PC-9 (cell line): ENCODE results near the gene VDR. TPM values are rescaled to one million over a fixed set of nuclear protein-coding genes. Genes with fewer than 3 reads are reported as not detected.

Experiments
- BruUV-seq: library from RNA; stranded (reverse); fragments of 400-500 nt; replicated peaks from 2 replicates; lab custom pipeline; 2021; lab: Mats Ljungman, UMichigan
- CTCF ChIA-PET: fragments of 300-600 bp; sonication (Branson Sonifier 250); formaldehyde crosslinking; loops from one replicate; lab custom pipeline; 2022; ENCODE audit warnings: antibody characterized with exemption; lab: Charles Lee
- POLR2A ChIA-PET: fragments of 300-600 bp; sonication (Branson Sonifier 250); formaldehyde crosslinking; loops from one replicate; lab custom pipeline; 2022; ENCODE audit warnings: antibody characterized with exemption; ENCODE audit not compliant: unreplicated experiment; lab: Charles Lee
- DNase-seq, 2 experiments: peaks; one replicate each; pipeline versions ENCODE4 v3.0.0 to v3.0.0-alpha.2; 2015 to 2022; ENCODE audit warnings: mixed read lengths in 1 of 2
- H2AFZ ChIP-seq: fragments of 200-600 bp; sonication (generic); 2 replicates; pipeline ENCODE4 v1.8.1; 2017; ENCODE audit warnings: antibody characterized with exemption
- H3F3A ChIP-seq: fragments of 200-600 bp; sonication (generic); 2 replicates; pipeline ENCODE4 v1.8.1; 2017; ENCODE audit warnings: antibody characterized with exemption, mild to moderate bottlenecking, low read depth; ENCODE audit not compliant: insufficient read depth
- H3K27ac ChIP-seq: fragments of 200-600 bp; sonication (generic); 2 replicates; pipeline ENCODE4 v1.6.1; 2016; ENCODE audit warnings: mixed run types
- H3K27me3 ChIP-seq: fragments of 200-600 bp; sonication (generic); 2 replicates; pipeline ENCODE4 v1.6.1; 2016; ENCODE audit warnings: low read depth, mixed run types; ENCODE audit not compliant: insufficient read depth
- H3K36me3 ChIP-seq: fragments of 200-600 bp; sonication (generic); 2 replicates; pipeline ENCODE4 v1.6.1; 2016; ENCODE audit warnings: low read depth, mixed run types
- H3K4me1 ChIP-seq: fragments of 200-600 bp; sonication (generic); replicated peaks from 2 replicates; pipeline ENCODE4 v1.6.1; 2016; ENCODE audit warnings: mixed run types; ENCODE audit not compliant: insufficient read depth
- H3K4me2 ChIP-seq: fragments of 200-600 bp; sonication (generic); 2 replicates; pipeline ENCODE4 v1.6.1; 2017; ENCODE audit warnings: mixed run types
- H3K4me3 ChIP-seq: fragments of 200-600 bp; sonication (generic); 2 replicates; pipeline ENCODE4 v1.6.1; 2016; ENCODE audit warnings: mixed run types
- H3K79me2 ChIP-seq: fragments of 200-600 bp; sonication (generic); 2 replicates; pipeline ENCODE4 v1.6.1; 2017; ENCODE audit warnings: low read depth, mixed run types
- H3K9me2 ChIP-seq: fragments of 200-600 bp; sonication (generic); 2 replicates; pipeline ENCODE4 v1.8.1; 2017; ENCODE audit warnings: mild to moderate bottlenecking; ENCODE audit not compliant: insufficient read depth
- H3K9me3 ChIP-seq: fragments of 200-600 bp; sonication (generic); 2 replicates; pipeline ENCODE4 v1.8.1; 2016; ENCODE audit warnings: low read depth; ENCODE audit not compliant: insufficient read depth
- H4K20me1 ChIP-seq: fragments of 200-600 bp; sonication (generic); 2 replicates; pipeline ENCODE4 v1.8.1; 2017; ENCODE audit not compliant: insufficient read depth
- CTCF ChIP-seq: fragments of 200-600 bp; sonication (generic); conservative IDR thresholded peaks from 2 replicates; pipeline ENCODE4 v1.6.1; 2017; ENCODE audit warnings: mixed run types, antibody characterized with exemption, mild to moderate bottlenecking, moderate library complexity
- EZH2 ChIP-seq: fragments of 200-600 bp; sonication (generic); IDR thresholded peaks from 2 replicates; pipeline ENCODE4 v1.8.0; 2017; ENCODE audit warnings: antibody characterized with exemption, low read depth
- intact Hi-C: fragments of 100-400 bp; cut with micrococcal nuclease; formaldehyde crosslinking; loops from one replicate; pipeline ENCODE4 v1.10.0; 2022; ENCODE audit not compliant: unreplicated experiment
- total RNA-seq: library from RNA; stranded (reverse); gene quantifications from 2 replicates; pipeline ENCODE4 v1.2.3, GENCODE V29; 2021

Gene VDR
- total RNA-seq, 1 experiment from 2014 or later, result 12.3 TPM

- Histone ChIP-seq H3K79me2 (no peaks in the 10 kb centered on the region), H3K4me2 (no peak overlapping the region), H3F3A (peaks cover 18% of the 10 kb centered on the region), H3K9me3 (no peaks in the 10 kb centered on the region), H4K20me1 (no peaks in the 10 kb centered on the region), H3K4me1 (peaks cover 46% of the 10 kb centered on the region), H3K36me3 (no peaks in the 10 kb centered on the region), H3K27me3 (no peaks in the 10 kb centered on the region), H3K27ac (no peak overlapping the region), H3K4me3 (no peak overlapping the region), H3K9me2 (no peaks in the 10 kb centered on the region), H2AFZ (no peak overlapping the region)
- no TSS peak for BruUV-seq
- DNase-seq, result no peak
- intact Hi-C loops, result no loop called here
- ChIA-PET CTCF (no interaction called here), POLR2A (no interaction called here)
- TF ChIP-seq CTCF, result no peak
Observed at GRCh38 chr12:47941475-47941780, 36.6 kb upstream of the VDR start.

GRCh38 chr12:47940773-47941474 lies 36.1 kb upstream of the VDR start:
- no TSS peak for BruUV-seq
- no peak overlapping the region for H3K4me3 ChIP-seq
- no peaks in the 10 kb centered on the region for H3K27me3 ChIP-seq
- POLR2A ChIA-PET, result interaction anchor here (0.7 kb wide), 1 partner anchor 106 kb away, joined by 9 read pairs; no protein-coding TSS in a partner anchor
- H3K4me2 ChIP-seq, result no peak overlapping the region
- H2AFZ ChIP-seq, result no peak overlapping the region
- H3K36me3 ChIP-seq, result no peaks in the 10 kb centered on the region
- H3K4me1 ChIP-seq, result peaks cover 41% of the 10 kb centered on the region
- intact Hi-C loops, result no loop called here
- no peaks in the 10 kb centered on the region for H4K20me1 ChIP-seq
- DNase-seq, result no peak
- H3K9me3 ChIP-seq, result no peaks in the 10 kb centered on the region
- no peaks in the 10 kb centered on the region for H3K79me2 ChIP-seq
- peaks cover 16% of the 10 kb centered on the region for H3F3A ChIP-seq
- H3K27ac ChIP-seq, result no peak overlapping the region
- H3K9me2 ChIP-seq, result no peaks in the 10 kb centered on the region
- CTCF ChIA-PET, result no interaction called here
- TF ChIP-seq CTCF, result no peak
- no peak for TF ChIP-seq EZH2

- BruUV-seq, result no TSS peak
- H3K4me2 ChIP-seq, result 0 out of 2 replicates have a peak overlapping the region, but pooled peaks have one; percentile 56
- no peak overlapping the region for H3K4me3 ChIP-seq
- peaks cover 29% of the 10 kb centered on the region for H3K4me1 ChIP-seq
- H3F3A ChIP-seq, result peaks cover 14% of the 10 kb centered on the region
- H3K36me3 ChIP-seq, result no peaks in the 10 kb centered on the region
- H3K9me3 ChIP-seq, result no peaks in the 10 kb centered on the region
- POLR2A ChIA-PET, result interaction anchor here (0.6 kb wide), 1 partner anchor 261 kb away, joined by 11 read pairs; no protein-coding TSS in a partner anchor
- H3K9me2 ChIP-seq, result no peaks in the 10 kb centered on the region
- no peaks in the 10 kb centered on the region for H4K20me1 ChIP-seq
- TF ChIP-seq CTCF (no peak), EZH2 (no peak)
- no peak overlapping the region for H2AFZ ChIP-seq
- no peak overlapping the region for H3K27ac ChIP-seq
- CTCF ChIA-PET, result no interaction called here
- no peak for DNase-seq
- intact Hi-C loops, result no loop called here
- H3K79me2 ChIP-seq, result no peaks in the 10 kb centered on the region
- H3K27me3 ChIP-seq, result no peaks in the 10 kb centered on the region
Observed at GRCh38 chr12:47939009-47939601, 34.3 kb upstream of the VDR start.
